GM19455 (cell line): ENCODE data around the gene CCR2.
"Not testable (repeated sequence)": the region's sequence is repeated elsewhere in the genome, so short reads cannot be mapped to it uniquely, and the experiment has no call there.

ENCODE experiments used
- ATAC-seq: cut with Tn5 transposase; IDR thresholded peaks from one replicate; pipeline ENCODE4 v1.9.1; 2021; ENCODE audit not compliant: unreplicated experiment

CCR2 gene

GRCh38 chr3:46353647-46354410 is at the start of gene CCR2:
TSS of gene CCR2 (plus strand) at chr3:46354111. CDS start at chr3:46357528, 3,417 bp downstream.
- ATAC-seq: no peak

DNA sequence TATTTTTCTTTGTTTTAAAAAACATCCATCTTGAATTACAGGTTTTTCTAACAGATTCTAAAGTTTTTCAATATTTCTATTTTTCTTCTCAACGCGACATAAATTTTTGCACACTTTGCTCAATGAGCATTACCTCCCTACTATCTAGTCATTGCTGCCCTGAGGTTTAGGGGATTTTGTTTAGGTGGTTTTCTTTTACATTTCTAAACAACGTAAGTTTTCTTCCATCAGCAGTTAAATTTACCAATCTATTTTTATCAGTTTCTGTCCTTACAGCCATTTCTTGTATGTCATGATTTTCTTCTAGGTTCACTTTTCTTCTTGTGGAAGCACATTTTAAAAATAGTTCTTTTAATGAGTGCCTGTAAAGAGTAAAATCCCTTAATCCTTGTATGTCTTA is 49.2 kb upstream of the CCR2 start:
- no peak for ATAC-seq

DNA sequence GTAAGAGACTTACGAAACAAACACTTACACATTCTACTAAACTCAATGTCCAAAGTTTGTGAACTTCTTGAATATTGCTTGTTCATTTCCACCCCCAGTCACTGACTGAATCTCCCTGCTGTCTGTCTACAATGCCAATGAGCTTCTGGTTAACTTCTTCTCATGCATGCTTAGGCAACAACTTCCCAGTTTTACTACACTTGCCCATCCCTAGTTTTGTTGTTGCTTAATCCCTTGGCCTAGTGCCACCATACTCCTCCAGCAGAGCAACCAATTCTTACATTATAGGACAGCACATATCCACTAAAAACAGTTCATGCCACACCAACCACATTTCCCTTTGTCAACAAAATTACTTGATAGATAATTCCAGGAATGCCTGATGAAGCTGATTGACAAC is 40.9 kb upstream of the CCR2 start:
- ATAC-seq: no peak

- ATAC-seq: no peak
Measured at GRCh38 chr3:46314517-46314916, 39.4 kb upstream of the CCR2 start.

DNA sequence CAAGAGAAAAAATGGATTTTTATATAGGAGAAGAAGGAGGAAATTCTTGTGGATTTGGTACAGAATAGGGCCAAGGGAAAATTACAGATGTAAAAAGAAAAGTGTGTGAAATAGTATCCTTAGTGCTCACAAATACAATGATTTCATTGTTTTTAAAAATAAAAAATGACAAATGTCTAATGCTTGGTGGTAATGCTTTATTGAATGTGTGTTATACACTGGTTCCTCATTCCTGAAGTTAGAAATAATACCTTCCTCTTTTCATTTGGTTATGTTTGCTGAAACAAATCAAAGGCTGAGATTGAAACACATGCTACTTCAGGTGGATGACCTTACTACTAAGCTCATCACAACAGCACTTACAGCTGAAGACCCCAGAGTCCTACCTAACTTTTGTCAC is 37.7 kb upstream of the CCR2 start:
- ATAC-seq: no peak

DNA sequence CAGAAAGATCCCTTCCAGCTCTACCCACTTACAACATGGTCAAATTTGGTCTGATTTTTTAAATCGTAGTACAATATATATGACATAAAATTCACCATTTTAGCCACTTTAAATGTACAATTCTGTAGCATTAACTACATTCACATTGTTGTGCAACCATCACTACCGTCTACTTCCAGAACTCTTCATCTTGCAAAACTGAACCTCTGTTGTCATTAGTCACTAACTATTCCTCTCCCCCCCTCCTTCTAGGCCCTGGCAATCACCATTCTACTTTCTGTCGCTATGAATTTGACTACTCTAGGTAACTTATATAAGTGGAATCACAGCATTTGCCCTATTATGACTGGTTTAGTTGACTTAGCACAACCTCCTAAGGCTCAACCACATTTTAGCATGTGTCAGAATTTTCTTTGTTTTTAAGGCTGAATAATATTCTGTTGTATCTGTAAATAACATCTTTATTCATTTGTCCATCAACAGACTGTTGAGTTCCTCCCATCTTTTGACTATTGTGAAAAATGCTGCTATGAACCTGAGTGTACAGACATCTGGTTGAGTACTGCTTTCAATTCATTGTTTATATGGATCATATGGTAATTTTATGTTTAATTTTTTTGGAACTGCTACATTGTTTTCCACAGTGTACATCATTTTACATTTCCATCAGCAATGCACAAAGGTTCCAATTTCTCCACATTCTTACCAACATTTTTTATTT is 35.5 kb upstream of the CCR2 start:
- ATAC-seq: no peak

DNA sequence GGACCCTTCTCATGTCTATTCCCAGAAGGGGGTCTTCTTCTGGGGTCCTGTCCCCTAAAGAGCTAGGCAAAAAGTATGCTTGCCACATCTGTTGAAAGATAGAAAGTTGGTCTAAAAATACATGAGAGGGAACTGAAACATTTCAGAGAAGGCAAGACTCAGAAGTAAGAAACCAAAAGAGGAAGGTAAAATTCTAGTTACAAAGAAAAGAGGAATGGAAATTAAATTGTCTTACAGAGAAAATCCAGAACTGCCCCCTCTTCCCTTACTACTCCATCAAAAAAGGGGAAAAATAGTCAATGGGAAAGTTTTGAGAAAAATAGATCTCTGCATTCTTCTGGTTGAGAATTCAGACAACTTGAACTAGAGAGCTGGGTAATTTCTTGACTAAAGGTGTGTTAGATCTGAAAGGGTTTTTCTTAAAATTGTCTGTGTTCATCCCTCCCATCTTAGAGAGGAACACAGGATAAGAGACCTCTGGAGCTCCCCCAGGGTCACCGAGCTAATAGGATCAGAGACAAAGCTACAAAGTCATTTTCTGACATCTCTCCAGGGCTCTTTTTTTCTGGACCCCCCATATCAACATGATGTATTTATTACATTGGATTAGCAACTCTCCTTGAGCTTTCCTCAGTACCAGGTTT is 32.3 kb upstream of the CCR2 start:
- no peak for ATAC-seq

GRCh38 chr3:46324036-46324435 is 29.9 kb upstream of the CCR2 start:
- ATAC-seq: no peak

DNA sequence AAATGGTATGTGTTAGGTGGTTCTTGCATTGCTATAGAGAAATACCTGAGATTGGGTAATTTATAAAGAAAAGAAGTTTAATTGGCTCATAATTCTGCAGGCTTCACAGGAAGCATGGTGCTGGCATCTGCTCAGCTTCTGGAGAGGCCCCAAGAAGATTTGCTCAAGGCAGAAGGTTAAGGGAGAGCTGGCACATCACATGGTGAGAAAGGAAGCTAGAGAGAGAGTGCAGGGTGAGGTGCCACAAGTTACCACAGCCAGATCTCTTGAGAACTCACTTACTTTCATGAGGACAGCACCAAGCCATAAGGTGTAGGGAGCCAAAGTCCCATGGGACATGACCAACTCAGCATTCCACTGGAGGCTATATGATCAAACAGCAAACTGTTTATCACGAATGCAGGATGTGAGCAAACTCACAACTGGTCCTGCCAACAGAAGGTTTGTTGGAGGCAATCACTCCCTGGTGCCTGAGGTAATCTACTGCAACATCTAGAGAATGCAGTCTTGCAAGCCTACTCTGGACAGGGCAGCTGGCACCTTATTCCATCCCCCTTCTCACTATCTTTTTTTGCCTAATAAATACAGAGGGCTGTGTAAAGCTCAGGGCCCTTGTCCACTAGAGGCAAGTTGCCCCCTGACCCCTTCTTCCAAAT is 28.1 kb upstream of the CCR2 start:
- ATAC-seq: no peak

DNA sequence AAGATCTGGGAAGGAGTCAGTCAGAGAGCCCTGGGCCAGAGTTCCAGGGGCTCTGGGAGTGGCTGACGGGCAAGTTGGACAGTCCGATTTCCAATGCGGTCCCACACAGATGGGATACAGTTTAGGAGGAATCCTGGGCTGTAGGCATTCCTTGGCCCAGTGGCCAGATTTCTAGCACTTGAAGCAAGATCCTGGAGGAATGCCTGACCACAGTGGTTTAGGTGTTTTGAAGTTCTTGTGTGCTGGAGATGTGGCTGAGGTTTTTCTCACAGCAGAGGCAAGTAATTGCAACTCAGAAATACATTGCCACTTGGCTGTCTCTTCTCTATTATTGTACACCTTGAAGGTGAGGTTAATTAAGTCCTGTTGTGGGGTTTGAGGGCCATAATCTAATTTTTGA is 23.2 kb upstream of the CCR2 start:
- ATAC-seq: not testable (repeated sequence)

DNA sequence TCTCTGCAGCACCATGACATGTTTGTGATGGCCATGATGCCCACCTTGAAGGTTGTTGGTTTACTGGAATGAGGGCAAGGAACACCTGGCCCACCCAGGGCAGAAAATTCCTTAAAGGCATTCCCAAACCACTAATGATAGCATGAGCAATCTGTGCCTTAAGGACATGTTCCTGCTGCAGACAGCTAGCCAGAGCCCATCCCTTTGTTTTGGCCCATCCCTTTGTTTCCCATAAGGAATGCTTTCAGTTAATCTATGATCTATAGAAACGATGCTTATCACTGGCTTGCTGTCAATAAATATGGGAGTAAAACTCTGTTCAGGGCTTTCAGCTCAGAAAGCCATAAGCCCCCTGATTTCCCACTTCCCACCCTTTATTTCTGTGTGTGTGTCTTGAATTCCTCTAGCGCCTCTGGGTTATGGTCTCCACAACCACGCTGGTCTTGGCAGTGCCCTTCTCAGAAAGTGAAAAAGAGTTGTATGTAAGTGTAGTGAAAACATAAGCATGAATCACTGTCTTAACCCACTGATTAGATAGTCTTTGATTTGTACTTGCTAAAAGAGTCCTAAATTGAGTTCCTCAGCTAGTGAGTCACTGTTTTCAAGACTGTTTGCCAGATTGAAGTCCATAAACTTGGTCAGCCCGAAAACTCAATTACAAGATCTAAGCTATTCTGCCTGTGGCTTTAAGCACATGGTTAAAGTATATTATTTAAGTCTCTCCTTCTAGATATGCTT is 19.0 kb upstream of the CCR2 start:
- no peak for ATAC-seq

DNA sequence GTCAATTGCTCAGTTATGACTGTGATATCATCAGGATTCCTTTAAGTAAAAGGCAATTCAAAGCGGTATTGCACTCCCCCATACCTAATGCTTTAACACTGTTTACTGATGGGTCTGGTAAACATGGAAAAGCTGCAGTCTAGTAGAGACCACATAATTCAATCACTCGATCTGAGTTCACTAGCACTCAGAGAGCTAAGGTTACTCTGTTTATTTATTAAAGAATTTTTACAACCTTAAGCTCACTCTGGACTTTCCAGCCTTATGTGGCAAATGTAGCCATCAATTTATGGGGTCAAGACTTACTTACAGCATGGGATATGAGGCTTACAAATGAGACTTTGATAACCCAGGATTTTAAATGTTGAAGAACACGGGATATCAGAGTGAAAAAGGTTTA is 18.4 kb upstream of the CCR2 start:
- no peak for ATAC-seq

- ATAC-seq: no peak
Measured at GRCh38 chr3:46337911-46338310, 16.0 kb upstream of the CCR2 start.

DNA sequence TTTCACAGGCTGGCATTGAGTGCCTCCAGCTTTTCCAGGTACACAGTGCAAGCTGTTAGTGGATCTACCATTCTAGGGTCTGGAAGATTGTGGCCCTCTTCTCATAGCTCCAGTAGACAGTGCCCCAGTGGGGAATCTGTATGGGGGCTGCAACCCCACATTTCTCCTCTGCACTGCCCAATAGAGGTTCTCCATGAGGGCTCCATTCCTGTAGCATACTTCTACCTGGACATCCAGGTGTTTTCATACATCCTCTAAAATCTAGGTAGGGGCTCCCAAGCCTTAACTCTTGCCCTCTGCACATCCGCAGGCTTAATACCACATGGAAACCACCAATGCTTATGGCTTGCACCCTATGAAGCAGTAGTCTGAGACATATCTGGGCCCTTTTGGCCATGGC is 15.1 kb upstream of the CCR2 start:
- ATAC-seq: no peak

- ATAC-seq: no peak
Measured at GRCh38 chr3:46344476-46344875, 9.4 kb upstream of the CCR2 start.

- ATAC-seq: no peak
Measured at GRCh38 chr3:46348823-46349482, 5.0 kb upstream of the CCR2 start.

GRCh38 chr3:46349484-46350261 is 4.2 kb upstream of the CCR2 start:
- peak; percentile 83 for ATAC-seq

GRCh38 chr3:46350262-46350565 is 3.7 kb upstream of the CCR2 start:
- ATAC-seq: peak; percentile 23

- ATAC-seq: no peak
Measured at GRCh38 chr3:46351646-46352045, 2.3 kb upstream of the CCR2 start.

- ATAC-seq: no peak
Measured at GRCh38 chr3:46353090-46353489, 821 bp upstream of the CCR2 start.
